CD4-positive, CD25-positive, alpha-beta regulatory T cell (primary cell): Measurements from ENCODE around the gene ANKRD23. TPM values are rescaled to one million over a fixed set of nuclear protein-coding genes. Genes with fewer than 3 reads are reported as not detected.

Experiments used
- polyA plus RNA-seq, 4 donors: library from polyadenylated mRNA; unstranded; fragments of 300-500 nt; fragmentation: Illumina TruSeq; gene quantifications; one replicate each; pipeline ENCODE4 v1.2.3, GENCODE V29; 2021
- total RNA-seq: library from RNA; stranded (reverse); gene quantifications from one replicate; pipeline ENCODE4 v1.2.3, GENCODE V29; 2022

The ANKRD23 gene
- total and polyA plus RNA-seq, 5 donors from 2014 or later: 0.68 to 16.4 (median 0.93) TPM

Other genes starting within 250 kb of the ANKRD23 start
- 55.6 TPM for gene KANSL3, start 205.7 kb downstream of the ANKRD23 start, total RNA-seq
- gene KANSL3, start 205.7 kb downstream of the ANKRD23 start, polyA plus RNA-seq: 10 to 100 TPM; 11.2 to 17.9 (median 13.6) TPM
- not detected for gene FER1L5, start 201.3 kb downstream of the ANKRD23 start, total RNA-seq
- gene FER1L5, start 201.3 kb downstream of the ANKRD23 start, polyA plus RNA-seq: under 1 TPM in 2 of 4 donors, not detected in 2; 0.03 TPM
- 5.4 TPM for gene LMAN2L, start 104.0 kb downstream of the ANKRD23 start, total RNA-seq
- 10 to 100 TPM; 17.8 to 22.7 (median 20.3) TPM for gene LMAN2L, start 104.0 kb downstream of the ANKRD23 start, polyA plus RNA-seq
- gene CNNM4, start 83.1 kb downstream of the ANKRD23 start, total RNA-seq: 11.2 TPM
- gene CNNM4, start 83.1 kb downstream of the ANKRD23 start, polyA plus RNA-seq: 1 to 10 TPM in 3 of 4 donors, under 1 TPM in 1; 0.98 to 3.2 (median 2.6) TPM
- 33.1 TPM for gene CNNM3, start 27.8 kb downstream of the ANKRD23 start, total RNA-seq
- gene CNNM3, start 27.8 kb downstream of the ANKRD23 start, polyA plus RNA-seq: 10 to 100 TPM in 2 of 4 donors, 1 to 10 TPM in 2; 4.9 to 14.0 (median 7.9) TPM
- 31.9 TPM for gene ANKRD39, start 14.0 kb upstream of the ANKRD23 start, total RNA-seq
- gene ANKRD39, start 14.0 kb upstream of the ANKRD23 start, polyA plus RNA-seq: 10 to 100 TPM; 30.2 to 44.4 (median 37.6) TPM
- gene SEMA4C, start 26.1 kb upstream of the ANKRD23 start, total RNA-seq: 23.3 TPM
- gene SEMA4C, start 26.1 kb upstream of the ANKRD23 start, polyA plus RNA-seq: 1 to 10 TPM; 1.3 to 3.1 (median 2.2) TPM
- gene FAM178B, start 142.6 kb upstream of the ANKRD23 start, total RNA-seq: not detected
- under 1 TPM in 2 of 4 donors, not detected in 2; 0.06 to 0.59 TPM for gene FAM178B, start 142.6 kb upstream of the ANKRD23 start, polyA plus RNA-seq